HG03442 (cell line): ENCODE results near the gene TSSC4.

Experiments
- ATAC-seq: cut with Tn5 transposase; IDR thresholded peaks from one replicate; pipeline ENCODE4 v1.9.1; 2021; ENCODE audit warnings: mild to moderate bottlenecking, moderate library complexity; ENCODE audit not compliant: unreplicated experiment

The TSSC4 gene

GRCh38 chr11:2368851-2369180, 31.7 kb upstream of the TSSC4 start:
- ATAC-seq, result no peak

GRCh38 chr11:2369320-2369719, 31.2 kb upstream of the TSSC4 start:
- ATAC-seq, result no peak

DNA sequence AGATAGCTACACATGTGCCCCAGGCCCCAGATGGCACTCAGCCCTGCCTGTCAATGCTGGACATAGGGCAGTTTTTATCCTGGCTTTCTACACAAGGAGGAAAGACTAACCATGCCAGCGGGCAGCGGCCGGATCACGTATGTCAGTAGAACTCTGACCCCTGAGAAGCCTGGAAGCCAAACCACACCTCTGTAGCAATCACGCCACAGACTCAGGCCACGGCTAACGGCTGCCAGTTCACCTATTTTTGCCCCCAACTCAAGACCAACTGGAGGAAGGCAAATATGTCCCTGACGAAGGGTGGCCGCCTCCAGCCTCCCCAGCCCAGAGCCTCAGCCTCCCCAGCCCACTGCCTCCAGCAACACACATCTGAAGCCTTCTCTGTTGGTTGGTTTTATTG, 30.7 kb upstream of the TSSC4 start:
- ATAC-seq, result no peak

DNA sequence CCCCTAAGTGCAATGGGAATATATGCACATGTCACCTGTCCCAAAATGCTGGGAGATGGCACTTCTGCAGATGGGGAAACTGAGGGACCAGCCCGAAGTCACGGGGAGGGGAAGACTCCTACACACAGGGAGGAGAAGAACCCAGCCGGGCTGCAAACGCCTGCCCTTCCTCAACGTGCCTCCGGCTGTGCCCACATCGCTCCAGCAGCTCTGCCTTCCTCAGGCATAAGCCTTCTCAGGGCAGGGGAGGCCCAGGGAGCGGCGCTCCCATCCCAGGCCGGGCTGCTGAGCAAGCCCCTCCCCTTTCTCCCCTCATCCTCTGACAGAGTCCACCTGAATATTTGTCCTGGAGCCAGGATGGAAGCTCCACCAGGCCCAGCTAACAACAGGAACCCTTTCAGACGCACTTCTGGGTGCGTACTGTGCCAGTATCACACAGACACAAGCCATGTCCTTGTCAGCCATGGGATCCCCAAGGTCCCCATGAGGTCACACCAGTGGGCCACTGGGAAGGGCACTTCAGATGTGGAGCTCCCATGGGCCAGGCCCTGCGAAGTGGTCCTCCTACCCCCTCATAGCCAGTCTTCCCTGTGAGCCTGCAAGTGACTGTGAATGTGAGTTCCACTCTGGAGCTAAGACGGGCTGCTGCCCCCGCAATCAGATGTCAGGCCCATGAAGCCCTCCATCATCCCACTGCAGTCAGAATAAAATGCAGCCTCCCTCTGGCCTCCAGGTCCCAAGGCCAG, 25.9 kb upstream of the TSSC4 start:
- ATAC-seq, result no peak

- no peak for ATAC-seq
Observed at GRCh38 chr11:2375341-2375853, 25.2 kb upstream of the TSSC4 start.

GRCh38 chr11:2375964-2376551, 24.5 kb upstream of the TSSC4 start:
- ATAC-seq, result no peak

DNA sequence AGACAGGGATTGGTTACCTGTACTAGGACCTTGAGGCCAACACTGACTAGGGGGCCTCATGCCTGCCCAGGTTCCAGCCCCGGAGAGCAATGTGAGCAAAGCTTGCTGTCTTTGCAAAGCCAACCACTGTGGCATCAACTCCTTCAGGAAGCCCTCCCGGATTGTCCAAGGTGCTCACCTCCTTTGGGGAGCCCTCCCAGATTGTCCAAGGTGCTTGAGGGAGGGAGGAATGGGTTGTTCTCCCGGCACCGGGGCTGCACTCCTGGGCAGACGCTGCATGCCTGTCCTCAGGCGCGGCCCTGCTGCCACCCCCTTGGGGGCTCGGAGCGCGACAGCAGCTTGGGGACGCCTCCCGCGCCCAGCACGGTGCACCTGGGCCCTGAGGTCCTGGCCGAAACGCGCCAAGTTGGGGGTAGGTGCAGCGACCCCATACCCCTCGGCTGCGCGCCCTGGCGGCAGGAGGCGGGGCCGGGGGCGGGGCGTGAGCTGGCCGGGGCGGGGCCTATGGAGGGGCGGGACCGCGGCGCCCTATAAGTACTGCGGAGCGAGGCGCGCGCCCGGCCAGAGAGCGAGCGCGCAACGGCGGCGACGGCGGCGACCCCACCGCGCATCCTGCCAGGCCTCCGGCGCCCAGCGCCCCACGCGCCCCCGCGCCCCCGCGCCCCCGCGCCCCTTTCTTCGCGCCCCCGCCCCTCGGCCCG, 23.6 kb upstream of the TSSC4 start, which contains the start of gene CD81:
TSS of gene CD81 (plus strand) at position 560 of the 701 bp plus-strand sequence. CDS start 240 bp downstream, outside the sequence.
- no peak for ATAC-seq

DNA sequence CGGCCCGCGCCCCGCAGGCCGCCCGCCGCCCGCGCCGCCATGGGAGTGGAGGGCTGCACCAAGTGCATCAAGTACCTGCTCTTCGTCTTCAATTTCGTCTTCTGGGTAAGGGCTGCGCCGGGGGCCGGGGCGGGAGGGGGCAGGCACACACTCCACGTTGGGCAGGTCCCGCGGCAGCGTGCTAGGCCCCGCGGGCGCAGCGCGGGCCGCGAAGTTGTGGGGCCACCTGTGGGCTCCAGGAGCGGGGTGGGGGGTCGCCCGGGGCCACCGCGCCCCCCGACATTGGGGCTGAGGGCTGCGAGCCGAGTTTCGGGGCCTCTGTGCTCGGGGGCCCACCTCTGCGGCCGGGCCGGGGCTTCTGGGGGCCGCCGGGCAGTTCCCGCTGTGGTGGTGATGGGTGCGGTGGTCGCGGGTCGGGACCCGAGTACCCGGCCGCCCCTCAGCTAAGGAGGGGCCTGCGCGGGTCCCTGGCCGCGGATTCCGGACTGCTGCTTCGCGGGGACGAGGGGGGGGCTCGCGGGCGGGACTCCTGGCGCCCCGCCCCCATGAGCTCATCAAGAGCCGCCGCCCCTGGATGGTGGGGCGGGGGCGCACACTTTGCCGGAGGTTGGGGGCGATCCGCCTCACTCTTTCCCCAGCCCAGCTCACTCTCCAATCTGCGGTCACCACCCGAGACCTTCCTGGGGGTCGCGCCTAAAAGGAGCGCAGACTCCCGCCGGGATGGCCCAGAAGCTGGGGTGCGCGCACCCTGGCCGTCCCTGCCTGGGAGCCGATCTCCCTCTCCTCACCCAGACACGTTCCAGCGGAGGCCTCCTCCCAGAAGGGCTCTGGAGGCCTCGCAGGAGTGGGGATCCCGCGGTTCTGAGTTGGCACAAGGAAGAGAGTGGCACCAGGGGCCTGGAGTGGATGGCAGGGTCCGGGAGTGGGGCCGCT, 22.8 kb upstream of the TSSC4 start:
- ATAC-seq, result no peak

- ATAC-seq, result no peak
Observed at GRCh38 chr11:2378527-2379210, 21.9 kb upstream of the TSSC4 start.

DNA sequence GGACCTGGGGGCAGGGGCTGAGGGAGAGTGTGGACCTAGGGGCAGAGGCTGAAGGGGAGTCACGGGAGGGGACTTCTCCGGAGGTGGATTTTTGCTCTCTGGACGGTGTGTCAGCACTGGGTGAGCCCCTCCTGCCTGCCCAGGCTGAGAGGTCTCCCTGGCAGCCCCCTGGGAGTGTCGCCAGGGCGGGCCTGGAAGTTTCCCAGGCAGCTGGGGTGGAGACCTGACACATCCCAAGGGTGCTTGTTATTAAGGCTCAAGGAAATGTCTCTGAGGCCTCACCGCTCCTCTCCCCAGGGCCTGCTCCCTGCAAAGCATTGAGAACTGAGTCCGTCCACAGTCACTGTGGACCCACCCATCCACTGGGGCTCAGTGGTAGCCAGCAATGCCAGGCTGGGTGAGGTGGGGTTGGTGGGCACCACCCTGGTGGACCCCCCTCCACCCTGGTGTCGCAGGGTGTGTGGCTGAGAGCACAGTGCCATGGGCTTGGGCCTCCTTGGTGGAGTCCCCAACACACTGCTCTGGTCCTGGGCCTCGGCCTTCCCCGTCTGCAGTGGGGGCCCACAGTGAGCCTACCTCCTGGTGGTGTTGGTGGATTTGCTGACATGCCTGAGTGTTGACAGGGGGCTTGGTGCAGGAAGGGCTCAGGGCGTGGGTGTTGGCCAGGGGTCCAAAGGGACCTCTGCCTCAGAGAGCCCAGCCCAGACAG, 20.9 kb upstream of the TSSC4 start:
- ATAC-seq, result no peak

- ATAC-seq, result no peak
Observed at GRCh38 chr11:2380396-2380795, 20.2 kb upstream of the TSSC4 start.

- ATAC-seq, result no peak
Observed at GRCh38 chr11:2380807-2381350, 19.7 kb upstream of the TSSC4 start.

GRCh38 chr11:2381494-2382128, 18.9 kb upstream of the TSSC4 start:
- ATAC-seq, result no peak

DNA sequence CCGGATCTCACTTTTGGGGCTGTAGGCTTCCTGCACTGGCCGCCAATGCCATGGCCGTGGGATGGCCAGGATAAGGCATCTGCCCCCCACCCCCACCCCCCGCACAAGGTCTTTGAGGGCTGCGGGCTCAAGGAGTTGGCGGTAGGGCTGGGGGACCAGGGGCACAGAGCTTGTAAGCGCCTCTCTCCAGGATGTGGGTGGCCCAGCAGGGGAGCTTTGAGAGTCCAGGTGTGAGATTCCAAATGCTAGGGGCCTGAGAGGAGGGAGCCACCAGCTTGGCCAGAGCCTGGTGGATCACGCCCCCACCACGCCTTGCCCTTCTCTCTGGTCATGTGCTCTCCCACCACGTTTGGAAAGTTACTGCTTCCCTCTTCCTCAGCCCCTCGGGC, 18.4 kb upstream of the TSSC4 start:
- ATAC-seq, result no peak

- ATAC-seq, result no peak
Observed at GRCh38 chr11:2382936-2383851, 17.4 kb upstream of the TSSC4 start.

- ATAC-seq, result no peak
Observed at GRCh38 chr11:2383852-2384804, 16.4 kb upstream of the TSSC4 start.
